NCI-H1694 (cell line): ENCODE measurements around the gene NPHP3.
"Not testable (repeated sequence)": the region's sequence is repeated elsewhere in the genome, so short reads cannot be mapped to it uniquely, and the experiment has no call there.

ENCODE experiments used
- DNase-seq: peaks from one replicate; lab custom pipeline; 2025; lab: John Stamatoyannopoulos, UW

The NPHP3 gene

DNA sequence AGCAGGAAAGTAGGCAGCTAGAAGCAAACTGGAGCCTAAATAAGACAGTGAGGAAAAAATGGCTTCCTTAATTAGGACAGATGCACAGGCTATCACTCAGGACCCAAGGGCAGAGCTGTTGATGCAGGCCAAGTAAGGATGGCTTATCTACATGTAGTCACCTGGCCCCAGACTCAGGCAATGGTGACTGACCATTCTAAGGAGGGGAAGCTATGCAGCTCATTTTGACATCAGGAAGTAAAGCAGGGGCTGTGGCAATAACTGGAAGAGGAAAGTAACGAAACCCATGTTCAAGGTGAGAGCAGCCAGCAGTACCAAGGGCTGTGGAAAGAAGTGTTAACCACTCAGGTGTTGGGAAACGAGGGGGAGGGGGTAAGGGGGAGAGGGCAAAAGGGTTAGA lies 78.8 kb downstream of the NPHP3 start:
- DNase-seq: no peak

DNA sequence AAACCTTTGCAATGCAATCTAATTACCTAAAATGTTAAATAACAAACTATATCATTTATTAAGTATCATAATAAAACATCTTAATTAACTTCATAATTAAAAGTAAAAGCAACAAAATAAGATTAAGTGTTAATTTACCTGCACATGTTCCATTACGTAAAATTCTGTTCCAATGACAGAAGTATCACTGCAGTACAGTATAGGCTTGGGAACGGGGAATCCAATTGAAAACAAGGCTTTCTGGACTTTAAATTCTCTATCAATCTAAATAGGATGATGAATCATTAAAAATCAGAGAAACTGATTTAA lies 79.7 kb downstream of the NPHP3 start:
- no peak for DNase-seq

DNA sequence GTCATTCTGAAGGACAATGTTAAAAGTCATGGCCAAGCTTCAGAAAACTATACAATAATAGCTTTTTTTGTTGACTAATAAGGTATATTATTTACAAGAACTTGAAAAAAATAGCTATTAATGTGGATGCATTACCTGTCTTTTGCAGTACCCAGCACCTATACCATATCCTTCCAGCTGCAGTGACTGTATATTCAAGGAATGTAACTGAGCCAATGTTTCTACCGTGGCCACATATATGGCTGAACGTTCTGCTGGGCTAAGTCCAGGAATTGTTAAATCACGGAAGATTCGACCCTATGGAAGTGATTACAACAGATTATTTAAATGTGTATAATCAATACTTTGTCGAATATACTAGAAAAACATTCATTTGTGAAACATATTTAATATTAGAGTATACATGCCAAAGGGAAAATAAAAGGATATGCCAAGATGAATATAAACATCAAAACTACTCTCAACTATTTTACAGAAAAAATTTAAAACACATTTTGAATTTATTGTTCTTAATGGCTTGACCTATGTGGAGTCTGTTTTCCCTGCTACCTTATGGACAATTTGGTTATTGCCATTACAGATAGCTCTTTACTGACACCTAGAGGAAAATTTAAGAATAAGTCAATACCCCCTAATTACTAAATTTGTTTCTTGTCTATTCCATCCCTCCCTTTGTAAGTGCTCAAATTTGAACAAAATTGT lies 80.2 kb downstream of the NPHP3 start:
- peak; percentile 26 for DNase-seq

DNA sequence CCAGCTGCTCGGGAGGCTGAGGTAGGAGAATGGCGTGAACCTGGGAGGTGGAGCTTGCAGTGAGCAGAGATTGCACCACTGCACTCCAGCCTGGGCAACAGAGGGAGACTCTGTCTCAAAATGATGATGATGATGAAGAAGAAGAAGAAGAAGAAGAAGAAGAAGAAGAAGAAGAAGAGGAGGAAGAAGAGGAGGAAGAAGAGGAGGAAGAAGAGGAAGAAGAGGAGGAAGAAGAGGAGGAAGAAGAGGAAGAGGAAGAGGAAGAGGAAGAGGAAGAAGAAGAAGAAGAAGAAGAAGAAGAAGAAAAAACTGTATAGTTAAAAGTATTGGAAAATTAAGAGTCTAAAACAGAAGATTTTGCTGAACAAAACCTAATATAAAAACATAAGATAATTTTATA lies 80.8 kb downstream of the NPHP3 start:
- not testable (repeated sequence) for DNase-seq

- DNase-seq: no peak
These were observed 83.5 kb downstream of the NPHP3 start for GRCh38 chr3:132638706-132639105.

- no peak for DNase-seq
These were observed 84.6 kb downstream of the NPHP3 start for GRCh38 chr3:132637590-132637989.

- DNase-seq: no peak
These were observed 87.2 kb downstream of the NPHP3 start for GRCh38 chr3:132635052-132635451.
